ENCODE data around the gene TBX5. TPM values are rescaled to one million over a fixed set of nuclear protein-coding genes. Genes with fewer than 3 reads are reported as not detected.

Gene TBX5
- total and polyA plus RNA-seq, 2 of the 4 experiments (the other 2 are of a cell fraction): 13.3 to 14.7 TPM

DNA sequence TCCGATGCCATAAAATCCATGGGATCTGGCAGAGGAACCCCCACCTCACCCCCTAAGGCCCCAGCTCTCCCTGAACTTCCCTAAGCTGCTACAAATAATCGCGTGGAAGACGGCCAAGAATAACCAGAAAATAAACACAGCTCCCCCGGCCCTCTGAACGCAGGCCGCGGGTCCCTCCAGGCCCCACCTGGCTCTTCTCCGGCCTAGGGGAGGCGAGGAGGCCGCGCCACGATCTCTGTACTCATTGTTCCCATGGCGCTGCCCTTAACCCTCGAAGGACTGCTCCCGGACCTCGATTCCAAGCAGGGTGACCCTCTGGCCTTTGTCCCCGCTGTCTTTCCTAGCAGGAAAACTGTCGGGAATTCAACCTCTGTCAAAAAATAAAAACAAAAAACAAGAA is 33.9 kb upstream of the TBX5 start:
- Histone ChIP-seq H3K56ac (ENCODE audit: extremely low read depth, insufficient read depth, low read length) (no peak overlapping the region), H4K20me1 (ENCODE audit: insufficient read depth, low read length) (no peaks in the 10 kb centered on the region), H3K4ac (ENCODE audit: low read depth, low read length) (no peak overlapping the region), H3K18ac (ENCODE audit: low read depth, low read length) (no peak overlapping the region), H2AFZ (replicated peaks; ENCODE audit: low read length, poor library complexity) (no peak overlapping the region), H3K9me1 (ENCODE audit: insufficient read depth, low read length) (no peaks in the 10 kb centered on the region), H3K23ac (ENCODE audit: low read depth, low read length) (no peak overlapping the region), H3K4me1 (ENCODE audit: control insufficient read depth, insufficient read depth, low read length) (no peaks in the 10 kb centered on the region), H4K5ac (ENCODE audit: low read depth, low read length) (no peak overlapping the region), H3K27ac (ENCODE audit: insufficient read depth, low read length) (no peak overlapping the region), H4K8ac (ENCODE audit: low read depth in 2 of 2, low read length in 2 of 2) (no peak overlapping the region), H3K79me1 (ENCODE audit: low read depth in 1 of 2, low read length in 2 of 2) (no peaks in the 10 kb centered on the region), H3K4me3 (ENCODE audit: insufficient read depth, low read depth, low read length) (no peak overlapping the region), H2BK20ac (ENCODE audit: low read depth, low read length) (no peak overlapping the region), H3K9me3 (ENCODE audit: control insufficient read depth, insufficient read depth, low read length) (peaks cover 34% of the 10 kb centered on the region), H2AK5ac (ENCODE audit: low read depth, low read length) (no peak overlapping the region), H3K14ac (replicated peaks; ENCODE audit: low read depth, low read length) (no peak overlapping the region), H2BK5ac (ENCODE audit: low read depth, low read length, poor library complexity, severe bottlenecking) (no peak overlapping the region), H3K36me3 (ENCODE audit: control insufficient read depth, insufficient read depth, low read length) (no peaks in the 10 kb centered on the region), H3K9ac (ENCODE audit: low read depth, low read length) (no peak overlapping the region), H2BK15ac (ENCODE audit: low read depth, low read length) (no peak overlapping the region), H3K27me3 (ENCODE audit: control insufficient read depth, insufficient read depth, low read length) (peaks cover 61% of the 10 kb centered on the region), H4K91ac (ENCODE audit: insufficient read depth, low read depth, low read length) (no peak overlapping the region), H2AK9ac (replicated peaks; ENCODE audit: low read depth, low read length, poor library complexity) (no peak overlapping the region), H2BK120ac (ENCODE audit: low read depth, low read length) (no peak overlapping the region), H3K4me2 (ENCODE audit: low read depth, low read length) (no peak overlapping the region)
- ChIA-PET POLR2A (ENCODE audit: unreplicated experiment) (no interaction called here), CTCF (no interaction called here)
- dilution Hi-C loops (cut with HindIII; ENCODE audit: low sequenced_read_pairs, unreplicated experiment): no loop called here
- DNase-seq (no peak), ATAC-seq (ENCODE audit: low read depth) (no peak)
- in situ Hi-C loops (cut with MboI; ENCODE audit: low sequenced_read_pairs): no loop called here
- TF ChIP-seq, protein P1, sequence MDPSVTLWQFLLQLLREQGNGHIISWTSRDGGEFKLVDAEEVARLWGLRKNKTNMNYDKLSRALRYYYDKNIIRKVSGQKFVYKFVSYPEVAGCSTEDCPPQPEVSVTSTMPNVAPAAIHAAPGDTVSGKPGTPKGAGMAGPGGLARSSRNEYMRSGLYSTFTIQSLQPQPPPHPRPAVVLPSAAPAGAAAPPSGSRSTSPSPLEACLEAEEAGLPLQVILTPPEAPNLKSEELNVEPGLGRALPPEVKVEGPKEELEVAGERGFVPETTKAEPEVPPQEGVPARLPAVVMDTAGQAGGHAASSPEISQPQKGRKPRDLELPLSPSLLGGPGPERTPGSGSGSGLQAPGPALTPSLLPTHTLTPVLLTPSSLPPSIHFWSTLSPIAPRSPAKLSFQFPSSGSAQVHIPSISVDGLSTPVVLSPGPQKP (IDR thresholded peaks at IDR 0.05; ENCODE audit: borderline replicate concordance, low read depth, low read length): no peak
- TF ChIP-seq, protein P2, sequence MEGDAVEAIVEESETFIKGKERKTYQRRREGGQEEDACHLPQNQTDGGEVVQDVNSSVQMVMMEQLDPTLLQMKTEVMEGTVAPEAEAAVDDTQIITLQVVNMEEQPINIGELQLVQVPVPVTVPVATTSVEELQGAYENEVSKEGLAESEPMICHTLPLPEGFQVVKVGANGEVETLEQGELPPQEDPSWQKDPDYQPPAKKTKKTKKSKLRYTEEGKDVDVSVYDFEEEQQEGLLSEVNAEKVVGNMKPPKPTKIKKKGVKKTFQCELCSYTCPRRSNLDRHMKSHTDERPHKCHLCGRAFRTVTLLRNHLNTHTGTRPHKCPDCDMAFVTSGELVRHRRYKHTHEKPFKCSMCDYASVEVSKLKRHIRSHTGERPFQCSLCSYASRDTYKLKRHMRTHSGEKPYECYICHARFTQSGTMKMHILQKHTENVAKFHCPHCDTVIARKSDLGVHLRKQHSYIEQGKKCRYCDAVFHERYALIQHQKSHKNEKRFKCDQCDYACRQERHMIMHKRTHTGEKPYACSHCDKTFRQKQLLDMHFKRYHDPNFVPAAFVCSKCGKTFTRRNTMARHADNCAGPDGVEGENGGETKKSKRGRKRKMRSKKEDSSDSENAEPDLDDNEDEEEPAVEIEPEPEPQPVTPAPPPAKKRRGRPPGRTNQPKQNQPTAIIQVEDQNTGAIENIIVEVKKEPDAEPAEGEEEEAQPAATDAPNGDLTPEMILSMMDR (conservative IDR thresholded peaks at IDR 0.05; ENCODE audit: low read depth, low read length): no peak
- TF ChIP-seq MAZ (IDR thresholded peaks at IDR 0.05; ENCODE audit: borderline replicate concordance, low read depth, low read length): no peak
- WGBS, 2 experiments (ENCODE audit: extremely low coverage in 2 of 2, insufficient read length in 1 of 2): 60% methylated on average over 5 of the region's 19 CpGs; no CpG with 5 or more reads in 1 of the 2 experiments
- intact Hi-C loops (cut with micrococcal nuclease): no loop called here
- BruUV-seq (replicated peaks): no TSS peak
